GM18861 (cell line): Measurements from ENCODE around the gene TRAF1.

Experiments used
- ATAC-seq: cut with Tn5 transposase; IDR thresholded peaks from one replicate; pipeline ENCODE4 v1.9.1; 2021; ENCODE audit not compliant: unreplicated experiment

The TRAF1 gene

DNA sequence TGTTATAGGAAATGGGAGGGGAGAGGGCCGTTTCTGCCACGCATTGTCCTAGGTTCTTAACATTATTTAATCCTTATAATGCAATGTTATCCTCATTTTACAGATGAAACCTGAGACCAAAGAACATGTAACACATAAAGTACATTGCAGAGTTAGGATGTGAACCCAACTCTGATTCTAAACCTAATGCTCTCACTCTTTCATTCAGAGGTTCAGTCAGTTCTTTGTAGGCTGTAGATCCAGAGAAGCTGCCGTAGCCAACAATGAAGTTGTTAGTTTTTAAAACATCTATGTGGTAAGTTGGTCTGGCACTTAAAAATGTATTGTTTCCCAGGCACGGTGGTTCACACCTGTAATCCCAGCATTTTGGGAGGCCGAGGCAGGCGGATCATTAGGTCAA is 73.4 kb downstream of the TRAF1 start:
- ATAC-seq = no peak
